Measurements from ENCODE around the gene CCNO. TPM values are rescaled to one million over a fixed set of nuclear protein-coding genes. Genes with fewer than 3 reads are reported as not detected.

The CCNO gene
- total and polyA plus RNA-seq, 2 of the 8 experiments (the other 6 are each of a cell fraction or from before 2014, with no cell fraction given) = 0.14 to 0.41 TPM

- Histone ChIP-seq H3K23ac (ENCODE audit: insufficient read length) (no peak overlapping the region), H3K14ac (ENCODE audit: insufficient read length) (no peak overlapping the region), H2AK5ac (ENCODE audit: low read depth, low read length) (no peak overlapping the region), H4K8ac (ENCODE audit: extremely low read depth, insufficient read depth, low read length) (no peak overlapping the region), H3K27ac (ENCODE audit: low read depth, low read length) (no peak overlapping the region), H3K23me2 (ENCODE audit: low read depth, low read length) (peaks cover 20% of the 10 kb centered on the region; the same call in 1 of the 2 replicates), H4K5ac (ENCODE audit: insufficient read length, low read depth, low read length) (no peak overlapping the region), H3K9me3 (ENCODE audit: insufficient read depth in 2 of 2, low read depth in 1 of 2, low read length in 1 of 2) (no peaks in the 10 kb centered on the region), H3K4me1 (replicated peaks in 1 of 4; ENCODE audit: control insufficient read depth in 3 of 4, insufficient read depth in 4 of 4, low read length in 3 of 4) (peaks cover 0 to 17% (median 7%) of the 10 kb centered on the region in 4 experiments; a peak in 5 of 7 replicates), H2BK120ac (replicated peaks; ENCODE audit: low read depth, low read length) (no peak overlapping the region), H3K27me3 (replicated peaks in 1 of 4; ENCODE audit: control insufficient read depth in 3 of 4, extremely low read depth in 1 of 4, insufficient read depth in 3 of 4, low read length in 3 of 4) (peaks cover 23 to 49% (median 43%) of the 10 kb centered on the region in 4 experiments), H2BK5ac (ENCODE audit: low read depth, low read length) (no peak overlapping the region), H3K4me2 (ENCODE audit: insufficient read depth in 1 of 2, low read depth in 2 of 2, low read length in 2 of 2) (no peak overlapping the region), H3K4me3 (ENCODE audit: extremely low read depth in 1 of 4, insufficient read depth in 2 of 4, low read depth in 3 of 4, low read length in 4 of 4) (no peak overlapping the region), H4K91ac (replicated peaks; ENCODE audit: insufficient read length, low read length) (no peak overlapping the region), H3K18ac (ENCODE audit: extremely low read depth, low read length) (no peak overlapping the region), H3K79me2 (ENCODE audit: control insufficient read depth in 1 of 2, insufficient read depth in 2 of 2, low read length in 2 of 2) (no peaks in the 10 kb centered on the region), H3K4ac (replicated peaks; ENCODE audit: insufficient read length, low read depth, low read length) (no peak overlapping the region), H3K56ac (replicated peaks; ENCODE audit: insufficient read length, low read depth, low read length) (peak overlapping the region; percentile 10), H2BK15ac (ENCODE audit: low read length) (no peak overlapping the region), H4K20me1 (replicated peaks in 1 of 2; ENCODE audit: control insufficient read depth in 1 of 2, insufficient read depth in 2 of 2, low read length in 2 of 2) (peaks cover 0 to 2% of the 10 kb centered on the region in 2 experiments), H3K9ac (replicated peaks in 1 of 4; ENCODE audit: extremely low read depth in 1 of 4, low read depth in 3 of 4, low read length in 3 of 4) (no peak overlapping the region), H2BK20ac (ENCODE audit: low read length) (no peak overlapping the region), H3K79me1 (ENCODE audit: low read depth, low read length) (no peaks in the 10 kb centered on the region), H2BK12ac (ENCODE audit: low read depth, low read length) (no peak overlapping the region), H2AFZ (ENCODE audit: low read length) (no peak overlapping the region), H3K36me3 (ENCODE audit: control insufficient read depth in 2 of 4, insufficient read depth in 4 of 4, low read length in 3 of 4) (no peaks in the 10 kb centered on the region)
- CTCF ChIA-PET (ENCODE audit: partially characterized antibody) = interaction anchor here (1.2 to 9.2 kb wide), 3 partner anchors 10 to 170 kb away, joined by 3 to 105 read pairs (median 7); no protein-coding TSS in a partner anchor
- FAIRE-seq (no peak), DNase-seq (ENCODE audit: low read depth in 1 of 2, low spot score in 2 of 2) (no peak)
- POLR2A ChIA-PET (ENCODE audit: partially characterized antibody) = no interaction called here
- WGBS, 2 experiments (ENCODE audit: extremely low coverage in 1 of 2, insufficient coverage in 1 of 2, insufficient read length in 1 of 2, insufficient replicate concordance in 2 of 2, low coverage in 1 of 2, low lambda C conversion rate in 2 of 2, missing lambda C conversion rate in 1 of 2) = 78% methylated on average over 10 of the region's 10 CpGs; no CpG with 5 or more reads in 1 of the 2 experiments
- TF ChIP-seq RFX5 (IDR thresholded peaks at IDR 0.05; ENCODE audit: borderline replicate concordance, low read depth, low read length) = no peak
- no peak for TF ChIP-seq RNF2 (IDR thresholded peaks at IDR 0.05; ENCODE audit: borderline replicate concordance, low read depth, low read length, missing control alignments, poor library complexity, severe bottlenecking)
- TF ChIP-seq SP1 (IDR thresholded peaks at IDR 0.05; ENCODE audit: low read depth, low read length) = no peak
- no peak for TF ChIP-seq EGR1 (IDR thresholded peaks at IDR 0.05; ENCODE audit: borderline replicate concordance, low read depth, low read length)
- TF ChIP-seq CTBP2 (IDR thresholded peaks at IDR 0.05; ENCODE audit: borderline replicate concordance, insufficient read depth, insufficient read length, low read length) = no peak
- TF ChIP-seq TCF12 (IDR thresholded peaks at IDR 0.05; ENCODE audit: low read depth, low read length) = no peak
- TF ChIP-seq, protein P1, sequence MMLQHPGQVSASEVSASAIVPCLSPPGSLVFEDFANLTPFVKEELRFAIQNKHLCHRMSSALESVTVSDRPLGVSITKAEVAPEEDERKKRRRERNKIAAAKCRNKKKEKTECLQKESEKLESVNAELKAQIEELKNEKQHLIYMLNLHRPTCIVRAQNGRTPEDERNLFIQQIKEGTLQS (IDR thresholded peaks at IDR 0.05; ENCODE audit: insufficient read depth, low read depth, low read length) = no peak
- TF ChIP-seq, protein P2, sequence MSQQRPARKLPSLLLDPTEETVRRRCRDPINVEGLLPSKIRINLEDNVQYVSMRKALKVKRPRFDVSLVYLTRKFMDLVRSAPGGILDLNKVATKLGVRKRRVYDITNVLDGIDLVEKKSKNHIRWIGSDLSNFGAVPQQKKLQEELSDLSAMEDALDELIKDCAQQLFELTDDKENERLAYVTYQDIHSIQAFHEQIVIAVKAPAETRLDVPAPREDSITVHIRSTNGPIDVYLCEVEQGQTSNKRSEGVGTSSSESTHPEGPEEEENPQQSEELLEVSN (IDR thresholded peaks at IDR 0.05) = no peak
- TF ChIP-seq SRF (IDR thresholded peaks at IDR 0.05; ENCODE audit: low read depth, low read length) = no peak
- TF ChIP-seq TEAD4 (IDR thresholded peaks at IDR 0.05; ENCODE audit: low read depth, low read length) = no peak
- no peak for TF ChIP-seq BRCA1 (IDR thresholded peaks at IDR 0.05; ENCODE audit: low read depth, low read length)
- TF ChIP-seq RAD21 (IDR thresholded peaks at IDR 0.05 in 1 of 2, conservative IDR thresholded peaks at IDR 0.05 in 1 of 2; ENCODE audit: low read depth in 2 of 2, low read length in 2 of 2) = no peak
Observed at GRCh38 chr5:55236800-55237199, 3.4 kb upstream of the CCNO start.
